Thyroid gland (tissue), 4 donors: Measurements from ENCODE around the gene ACSF3.

Source experiments
- POLR2A ChIP-seq, 2 donors: fragments of 450-650 bp; IDR thresholded peaks; one replicate each; pipeline ENCODE4 v1.6.1; 2017; ENCODE audit warnings: antibody characterized with exemption in 2 of 2, mild to moderate bottlenecking in 2 of 2, moderate library complexity in 1 of 2
- TF ChIP-seq, protein P1 (sequence below), 6 experiments: fragments of 200-600 bp in 3 of 6; fragments of 450-650 bp in 3 of 6; sonication (generic) in 3 of 6; IDR thresholded peaks; one replicate each; pipeline ENCODE4 v1.5.1; 2016 to 2019; ENCODE audit warnings: antibody characterized with exemption in 6 of 6, mild to moderate bottlenecking in 2 of 6, inconsistent platforms in 1 of 6, moderate library complexity in 1 of 6

DNA sequence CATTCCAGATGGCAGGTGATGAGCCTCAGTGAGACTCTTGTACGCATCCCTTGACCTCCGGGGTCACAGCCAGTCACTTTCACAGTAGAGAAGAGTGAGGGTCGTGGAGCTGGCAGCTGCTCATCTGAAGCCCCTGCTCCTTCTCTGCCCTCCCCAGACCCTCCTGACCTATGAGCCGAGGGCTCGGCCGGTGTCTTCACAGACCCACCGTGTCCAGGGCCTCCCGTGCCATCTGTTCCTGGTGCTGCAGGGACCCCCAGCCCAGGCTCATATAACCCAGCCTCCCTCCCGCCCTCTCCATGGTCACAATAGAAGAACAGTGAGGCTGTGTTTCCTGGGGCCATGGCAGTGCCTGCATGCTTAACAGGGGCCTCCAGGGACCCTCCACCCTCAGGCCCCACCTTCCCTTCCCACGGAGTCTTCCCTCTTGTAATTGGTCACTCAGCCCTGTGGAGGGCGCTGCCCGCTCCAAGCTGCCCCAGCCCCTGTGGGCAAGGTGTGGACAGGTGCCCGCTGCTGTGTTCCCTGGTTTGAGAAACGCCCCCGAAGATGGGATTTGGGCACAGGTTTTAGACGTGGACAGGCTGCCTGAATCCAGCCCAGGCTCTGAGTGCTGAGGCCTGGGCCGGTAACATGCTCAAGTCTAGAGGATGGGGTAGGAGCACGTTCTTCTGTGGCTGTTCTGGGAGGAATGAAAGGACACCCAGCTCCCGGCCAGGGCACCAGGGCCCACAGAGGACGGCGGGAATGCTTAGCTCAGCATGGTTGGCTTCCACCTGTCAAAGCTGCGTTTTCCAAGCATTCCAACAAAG is 38.7 kb downstream of the ACSF3 start:
- TF ChIP-seq, protein P1, sequence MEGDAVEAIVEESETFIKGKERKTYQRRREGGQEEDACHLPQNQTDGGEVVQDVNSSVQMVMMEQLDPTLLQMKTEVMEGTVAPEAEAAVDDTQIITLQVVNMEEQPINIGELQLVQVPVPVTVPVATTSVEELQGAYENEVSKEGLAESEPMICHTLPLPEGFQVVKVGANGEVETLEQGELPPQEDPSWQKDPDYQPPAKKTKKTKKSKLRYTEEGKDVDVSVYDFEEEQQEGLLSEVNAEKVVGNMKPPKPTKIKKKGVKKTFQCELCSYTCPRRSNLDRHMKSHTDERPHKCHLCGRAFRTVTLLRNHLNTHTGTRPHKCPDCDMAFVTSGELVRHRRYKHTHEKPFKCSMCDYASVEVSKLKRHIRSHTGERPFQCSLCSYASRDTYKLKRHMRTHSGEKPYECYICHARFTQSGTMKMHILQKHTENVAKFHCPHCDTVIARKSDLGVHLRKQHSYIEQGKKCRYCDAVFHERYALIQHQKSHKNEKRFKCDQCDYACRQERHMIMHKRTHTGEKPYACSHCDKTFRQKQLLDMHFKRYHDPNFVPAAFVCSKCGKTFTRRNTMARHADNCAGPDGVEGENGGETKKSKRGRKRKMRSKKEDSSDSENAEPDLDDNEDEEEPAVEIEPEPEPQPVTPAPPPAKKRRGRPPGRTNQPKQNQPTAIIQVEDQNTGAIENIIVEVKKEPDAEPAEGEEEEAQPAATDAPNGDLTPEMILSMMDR (IDR thresholded peaks at IDR 0.05) = no peak
- no peak for TF ChIP-seq POLR2A (IDR thresholded peaks at IDR 0.05)
